GM10248 (cell line): ENCODE data around the gene RASSF7.

Experiments used
- CTCF ChIA-PET: fragments of 300-600 bp; sonication (Branson Sonifier 250); formaldehyde crosslinking; extraction: SDS; loops from one replicate; lab custom pipeline; 2021; ENCODE audit warnings: antibody characterized with exemption; lab: Yijun Ruan, JAX
- POLR2A ChIA-PET: fragments of 350-650 bp; sonication (Branson Sonifier 250); formaldehyde crosslinking; extraction: SDS; loops from one replicate; lab custom pipeline; 2020; ENCODE audit warnings: antibody characterized with exemption; lab: Yijun Ruan, JAX
- DNase-seq: peaks from one replicate; pipeline ENCODE4 v3.0.0; 2012; ENCODE audit errors: extremely low spot score
- CTCF ChIP-seq: IDR thresholded peaks from 2 replicates; pipeline ENCODE4 v1.5.1; 2012; ENCODE audit warnings: mild to moderate bottlenecking, low read depth; ENCODE audit errors: extremely low read depth, missing control alignments, control extremely low read depth

RASSF7 gene

GRCh38 chr11:612201-612960 lies 51.6 kb downstream of the RASSF7 start:
- no peak for DNase-seq
- ChIA-PET POLR2A (no interaction called here), CTCF (interaction anchor here (1.3 kb wide), 1 partner anchor 17 kb away, joined by 3 read pairs; no protein-coding TSS in a partner anchor)
- TF ChIP-seq CTCF: no peak

- no peak for TF ChIP-seq CTCF
- DNase-seq: no peak
- POLR2A ChIA-PET: no interaction called here
- CTCF ChIA-PET: interaction anchor here (1.3 kb wide), 1 partner anchor 17 kb away, joined by 3 read pairs; no protein-coding TSS in a partner anchor
These were observed 52.2 kb downstream of the RASSF7 start for GRCh38 chr11:612961-613300.

GRCh38 chr11:613369-613968 lies 52.7 kb downstream of the RASSF7 start:
- DNase-seq: peak; percentile 67
- ChIA-PET CTCF (interaction anchor here (1.0 to 1.6 kb wide), 3 partner anchors 9 to 58 kb away, joined by 3 to 4 read pairs (median 3); no protein-coding TSS in a partner anchor), POLR2A (interaction anchor here (0.6 to 0.8 kb wide), 3 partner anchors 104 to 219 kb away, joined by 3 to 5 read pairs (median 4); partner anchors contain the start of gene CD151)
- no peak for TF ChIP-seq CTCF
